Upper lobe of left lung (tissue), 6 donors: ENCODE data around the gene FAM234A. TPM values are rescaled to one million over a fixed set of nuclear protein-coding genes. Genes with fewer than 3 reads are reported as not detected.

Source experiments
- ATAC-seq, 2 donors: fragments of 200-7000 bp; cut with Tn5 transposase; one replicate each; pipeline ENCODE4 v1.9.1; 2022; ENCODE audit warnings: mild to moderate bottlenecking in 2 of 2, moderate library complexity in 2 of 2; ENCODE audit not compliant: low FRiP score in 2 of 2
- DNase-seq, 2 donors: peaks; one replicate each; pipeline ENCODE4 v3.0.0-alpha.2; 2019 to 2020
- H3K27ac ChIP-seq, 4 donors: fragments of 200-600 bp; sonication (generic); one replicate each; pipeline ENCODE4 v1.5.1; 2016 to 2019
- H3K27me3 ChIP-seq, 4 donors: fragments of 200-600 bp; sonication (generic); one replicate each; pipeline ENCODE4 v1.5.1; 2017 to 2019
- H3K36me3 ChIP-seq, 4 donors: fragments of 200-600 bp; sonication (generic); one replicate each; pipeline ENCODE4 v1.5.1; 2016 to 2019
- H3K4me1 ChIP-seq, 4 donors: fragments of 200-600 bp; sonication (generic); one replicate each; pipeline ENCODE4 v1.5.1; 2018 to 2019
- H3K4me3 ChIP-seq, 4 donors: fragments of 200-600 bp; sonication (generic); one replicate each; pipeline ENCODE4 v1.5.1; 2017 to 2019; ENCODE audit warnings: mild to moderate bottlenecking in 2 of 4, moderate library complexity in 1 of 4
- H3K9me3 ChIP-seq, 4 donors: fragments of 200-600 bp; sonication (generic); one replicate each; pipeline ENCODE4 v1.5.1; 2018 to 2019
- EP300 ChIP-seq, 4 donors: sonication (generic); formaldehyde crosslinking; IDR thresholded peaks; one replicate each; pipeline ENCODE4 v1.5.1; 2017; ENCODE audit warnings: antibody characterized with exemption in 4 of 4, control low read depth in 2 of 4
- POLR2A ChIP-seq, 4 donors: fragments of 450-650 bp; IDR thresholded peaks; one replicate each; pipeline ENCODE4 v1.5.1; 2016 to 2017; ENCODE audit warnings: antibody characterized with exemption in 4 of 4, mild to moderate bottlenecking in 2 of 4
- POLR2AphosphoS5 ChIP-seq, 2 donors: sonication (generic); formaldehyde crosslinking; IDR thresholded peaks; one replicate each; pipeline ENCODE4 v1.5.1; 2017; ENCODE audit warnings: antibody characterized with exemption in 2 of 2
- WGBS, 2 donors: methylation state at CpG; one replicate each; pipeline ENCODE4 v1.1.5; 2017 to 2018; 5-methylcytosine and 5-hydroxymethylcytosine counted together
- total RNA-seq, 6 donors: library from RNA; depleted of rRNA in 4 of 6; stranded (reverse); fragments of >200 nt in 4 of 6; gene quantifications; one replicate each; pipeline versions ENCODE4 v1.1.0 to v1.2.1, GENCODE V29; 2016 to 2021
- TF ChIP-seq, protein P1 (sequence below), 6 experiments: fragments of 450-650 bp in 4 of 6; fragments of 200-600 bp in 2 of 6; sonication (generic) in 2 of 6; IDR thresholded peaks; one replicate each; pipeline ENCODE4 v1.5.1; 2016 to 2019; ENCODE audit warnings: antibody characterized with exemption in 6 of 6
- donor health status: DM: no; HTN: no; CAD: no; lungs with moderate emphysema.
- donor health status: DM: no; HTN: yes; CAD: no; lungs with severe emphysema.

FAM234A gene
- total RNA-seq, 6 donors from 2014 or later, result 55.4 to 92.7 (median 66.0) TPM

GRCh38 chr16:311725-312124 is 77.1 kb downstream of the FAM234A start:
- DNase-seq, result no peak
- no peak for ATAC-seq
- H3K27me3 ChIP-seq, result no peaks in the 10 kb centered on the region
- 93 to 97% methylated on average over 13 to 15 of the region's 15 CpGs for WGBS, 2 donors
- no peak for TF ChIP-seq POLR2AphosphoS5 (IDR thresholded peaks at IDR 0.05)
- no peak for TF ChIP-seq EP300 (IDR thresholded peaks at IDR 0.05)
- TF ChIP-seq POLR2A (IDR thresholded peaks at IDR 0.05), result no peak
- TF ChIP-seq, protein P1, sequence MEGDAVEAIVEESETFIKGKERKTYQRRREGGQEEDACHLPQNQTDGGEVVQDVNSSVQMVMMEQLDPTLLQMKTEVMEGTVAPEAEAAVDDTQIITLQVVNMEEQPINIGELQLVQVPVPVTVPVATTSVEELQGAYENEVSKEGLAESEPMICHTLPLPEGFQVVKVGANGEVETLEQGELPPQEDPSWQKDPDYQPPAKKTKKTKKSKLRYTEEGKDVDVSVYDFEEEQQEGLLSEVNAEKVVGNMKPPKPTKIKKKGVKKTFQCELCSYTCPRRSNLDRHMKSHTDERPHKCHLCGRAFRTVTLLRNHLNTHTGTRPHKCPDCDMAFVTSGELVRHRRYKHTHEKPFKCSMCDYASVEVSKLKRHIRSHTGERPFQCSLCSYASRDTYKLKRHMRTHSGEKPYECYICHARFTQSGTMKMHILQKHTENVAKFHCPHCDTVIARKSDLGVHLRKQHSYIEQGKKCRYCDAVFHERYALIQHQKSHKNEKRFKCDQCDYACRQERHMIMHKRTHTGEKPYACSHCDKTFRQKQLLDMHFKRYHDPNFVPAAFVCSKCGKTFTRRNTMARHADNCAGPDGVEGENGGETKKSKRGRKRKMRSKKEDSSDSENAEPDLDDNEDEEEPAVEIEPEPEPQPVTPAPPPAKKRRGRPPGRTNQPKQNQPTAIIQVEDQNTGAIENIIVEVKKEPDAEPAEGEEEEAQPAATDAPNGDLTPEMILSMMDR (IDR thresholded peaks at IDR 0.05), result no peak
- H3K4me1 ChIP-seq, result no peaks in the 10 kb centered on the region
- H3K9me3 ChIP-seq, result no peaks in the 10 kb centered on the region
- no peak overlapping the region for H3K27ac ChIP-seq
- peaks cover 3 to 73% (median 54%) of the 10 kb centered on the region in 4 donors for H3K36me3 ChIP-seq
- no peak overlapping the region for H3K4me3 ChIP-seq

- peaks cover 8 to 61% (median 40%) of the 10 kb centered on the region in 4 donors for H3K36me3 ChIP-seq
Observed at GRCh38 chr16:314351-314750, 79.7 kb downstream of the FAM234A start.

GRCh38 chr16:314795-315299 is 80.2 kb downstream of the FAM234A start:
- H3K27me3 ChIP-seq, result no peaks in the 10 kb centered on the region
- WGBS, 2 donors, result 84 to 85% methylated on average over 13 to 14 of the region's 14 CpGs
- DNase-seq (no peak), ATAC-seq (no peak)
- H3K9me3 ChIP-seq, result no peaks in the 10 kb centered on the region
- H3K27ac ChIP-seq, result no peak overlapping the region
- no peaks in the 10 kb centered on the region for H3K4me1 ChIP-seq
- H3K36me3 ChIP-seq, result peaks cover 8 to 56% (median 35%) of the 10 kb centered on the region in 4 donors
- H3K4me3 ChIP-seq, result no peak overlapping the region
- TF ChIP-seq POLR2A (IDR thresholded peaks at IDR 0.05), result no peak
- no peak for TF ChIP-seq POLR2AphosphoS5 (IDR thresholded peaks at IDR 0.05)
- TF ChIP-seq, protein P1 (IDR thresholded peaks at IDR 0.05), result no peak
- no peak for TF ChIP-seq EP300 (IDR thresholded peaks at IDR 0.05)

More at GRCh38 chr16:314351-314750, 79.7 kb downstream of the FAM234A start:
- Histone ChIP-seq H3K9me3 (no peaks in the 10 kb centered on the region), H3K27me3 (no peaks in the 10 kb centered on the region), H3K4me1 (no peaks in the 10 kb centered on the region), H3K27ac (no peak overlapping the region), H3K4me3 (no peak overlapping the region)
- WGBS, 2 donors, result 95% methylated on average over 4 to 16 of the region's 16 CpGs
- DNase-seq (no peak), ATAC-seq (no peak)
- TF ChIP-seq POLR2AphosphoS5 (IDR thresholded peaks at IDR 0.05) (no peak), POLR2A (IDR thresholded peaks at IDR 0.05) (no peak), EP300 (IDR thresholded peaks at IDR 0.05) (no peak)
- TF ChIP-seq, protein P1 (IDR thresholded peaks at IDR 0.05), result no peak

Other genes starting within 250 kb of the FAM234A start
- gene POLR3K, start 181.2 kb upstream of the FAM234A start, total RNA-seq, result 10 to 100 TPM in 2 of 6 donors, 1 to 10 TPM in 4; 4.2 to 15.7 (median 6.6) TPM
- 10 to 100 TPM in 5 of 6 donors, 1 to 10 TPM in 1; 6.9 to 26.2 (median 16.0) TPM for gene SNRNP25, start 181.0 kb upstream of the FAM234A start, total RNA-seq
- gene RHBDF1, start 162.2 kb upstream of the FAM234A start, total RNA-seq, result 100 to 1,000 TPM in 1 of 6 donors, 10 to 100 TPM in 5; 24.4 to 110 (median 46.3) TPM
- 10 to 100 TPM; 52.6 to 99.0 (median 71.7) TPM for gene MPG, start 156.6 kb upstream of the FAM234A start, total RNA-seq
- gene NPRL3, start 96.1 kb upstream of the FAM234A start, total RNA-seq, result 10 to 100 TPM; 22.6 to 70.2 (median 29.7) TPM
- gene HBZ, start 82.2 kb upstream of the FAM234A start, total RNA-seq, result 1 to 10 TPM in 2 of 6 donors, not detected in 4; 1.1 to 1.2 TPM
- gene HBM, start 68.8 kb upstream of the FAM234A start, total RNA-seq, result 1 to 10 TPM in 1 of 6 donors, not detected in 5; 1.7 TPM
- 1,000 to 10,000 TPM in 1 of 6 donors, 100 to 1,000 TPM in 3, 10 to 100 TPM in 2; 40.1 to 1,032 (median 301) TPM for gene HBA2, start 61.9 kb upstream of the FAM234A start, total RNA-seq
- 100 to 1,000 TPM in 3 of 6 donors, 10 to 100 TPM in 2, not detected in 1; 52.7 to 591 (median 286) TPM for gene HBA1, start 58.1 kb upstream of the FAM234A start, total RNA-seq
- gene HBQ1, start 54.4 kb upstream of the FAM234A start, total RNA-seq, result not detected
- gene LUC7L, start 5.4 kb upstream of the FAM234A start, total RNA-seq, result 100 to 1,000 TPM in 3 of 6 donors, 10 to 100 TPM in 3; 57.9 to 394 (median 108) TPM
- 10 to 100 TPM in 2 of 6 donors, 1 to 10 TPM in 4; 1.9 to 16.8 (median 5.5) TPM for gene RGS11, start 41.1 kb downstream of the FAM234A start, total RNA-seq
- gene ARHGDIG, start 45.8 kb downstream of the FAM234A start, total RNA-seq, result under 1 TPM in 1 of 6 donors, not detected in 5; 0.91 TPM
- gene PDIA2, start 48.3 kb downstream of the FAM234A start, total RNA-seq, result under 1 TPM in 2 of 6 donors, not detected in 4; 0.52 to 0.64 TPM
- 10 to 100 TPM; 26.8 to 45.9 (median 31.9) TPM for gene AXIN1, start 117.9 kb downstream of the FAM234A start, total RNA-seq
- 10 to 100 TPM; 48.8 to 83.9 (median 58.4) TPM for gene MRPL28, start 135.7 kb downstream of the FAM234A start, total RNA-seq
- gene PGAP6, start 147.2 kb downstream of the FAM234A start, total RNA-seq, result 100 to 1,000 TPM in 3 of 6 donors, 10 to 100 TPM in 3; 27.9 to 150 (median 96.4) TPM
- gene NME4, start 162.4 kb downstream of the FAM234A start, total RNA-seq, result 10 to 100 TPM; 22.1 to 57.6 (median 41.8) TPM
- 10 to 100 TPM in 5 of 6 donors, 1 to 10 TPM in 1; 8.6 to 22.4 (median 14.6) TPM for gene DECR2, start 167.1 kb downstream of the FAM234A start, total RNA-seq
- 10 to 100 TPM; 38.9 to 95.3 (median 43.8) TPM for gene RAB11FIP3, start 190.8 kb downstream of the FAM234A start, total RNA-seq